GM20431 (cell line): ENCODE results near the gene HOXB1.

Experiments
- in situ Hi-C: fragments of 300-500 bp; cut with MseI, MboI; formaldehyde crosslinking; loops from one replicate; pipeline ENCODE4 v1.15.0; 2020; ENCODE audit warnings: low sequenced_read_pairs; ENCODE audit not compliant: unreplicated experiment

Gene HOXB1

GRCh38 chr17:48568499-48569239 is 37.9 kb upstream of the HOXB1 start:
- in situ Hi-C loops, result no loop called here

GRCh38 chr17:48567646-48568354 is 37.0 kb upstream of the HOXB1 start:
- in situ Hi-C loops, result no loop called here

GRCh38 chr17:48567209-48567608 is 36.4 kb upstream of the HOXB1 start:
- in situ Hi-C loops, result no loop called here

GRCh38 chr17:48566717-48567116 is 35.9 kb upstream of the HOXB1 start:
- in situ Hi-C loops, result no loop called here

- in situ Hi-C loops, result no loop called here
These were observed 35.3 kb upstream of the HOXB1 start for GRCh38 chr17:48565925-48566710.

GRCh38 chr17:48565022-48565554 is 34.3 kb upstream of the HOXB1 start:
- in situ Hi-C loops, result no loop called here

- in situ Hi-C loops, result no loop called here
These were observed 33.6 kb upstream of the HOXB1 start for GRCh38 chr17:48564188-48565021.

- in situ Hi-C loops, result no loop called here
These were observed 33.0 kb upstream of the HOXB1 start for GRCh38 chr17:48563867-48564187.

GRCh38 chr17:48563385-48563838 is 32.6 kb upstream of the HOXB1 start:
- in situ Hi-C loops, result no loop called here

- in situ Hi-C loops, result no loop called here
These were observed 32.1 kb upstream of the HOXB1 start for GRCh38 chr17:48562934-48563333.

- in situ Hi-C loops, result no loop called here
These were observed 31.3 kb upstream of the HOXB1 start for GRCh38 chr17:48561884-48562810.

- in situ Hi-C loops, result no loop called here
These were observed 29.3 kb upstream of the HOXB1 start for GRCh38 chr17:48559840-48560817.

GRCh38 chr17:48559122-48559839 is 28.5 kb upstream of the HOXB1 start:
- in situ Hi-C loops, result no loop called here

GRCh38 chr17:48558831-48559121 is 28.0 kb upstream of the HOXB1 start:
- in situ Hi-C loops, result no loop called here

GRCh38 chr17:48558057-48558830 is 27.4 kb upstream of the HOXB1 start:
- in situ Hi-C loops, result no loop called here

GRCh38 chr17:48556576-48557401 is 26.0 kb upstream of the HOXB1 start:
- in situ Hi-C loops, result no loop called here
